Stimulated activated CD8-positive, alpha-beta memory T cell treated with anti-CD3 and anti-CD28 coated beads, Interleukin-12 subunit alpha, Interleukin-12 subunit beta, amount 100 ng/mL, for 1 hour (primary cell): ENCODE data around the gene ADGRL1.
A peak's percentile ranks its signal among the peaks of the same experiment; 100 is the strongest.
"Not testable (repeated sequence)": the region's sequence is repeated elsewhere in the genome, so short reads cannot be mapped to it uniquely, and the experiment has no call there.

Source experiments
- DNase-seq: peaks from one replicate; pipeline ENCODE4 v3.0.0-alpha.2; 2020; ENCODE audit warnings: low read depth

ADGRL1 gene

GRCh38 chr19:14161305-14161704, 44.7 kb downstream of the ADGRL1 start:
- DNase-seq = no peak

- DNase-seq = no peak
Observed at GRCh38 chr19:14160017-14160703, 45.8 kb downstream of the ADGRL1 start.

- no peak for DNase-seq
Observed at GRCh38 chr19:14159059-14159458, 46.9 kb downstream of the ADGRL1 start.

- DNase-seq = no peak
Observed at GRCh38 chr19:14158276-14159023, 47.5 kb downstream of the ADGRL1 start.

GRCh38 chr19:14156971-14157717, 48.8 kb downstream of the ADGRL1 start:
- no peak for DNase-seq

- DNase-seq = no peak
Observed at GRCh38 chr19:14156122-14156521, 49.8 kb downstream of the ADGRL1 start.

- DNase-seq = no peak
Observed at GRCh38 chr19:14155371-14155770, 50.6 kb downstream of the ADGRL1 start.

- no peak for DNase-seq
Observed at GRCh38 chr19:14152713-14153112, 53.3 kb downstream of the ADGRL1 start.

GRCh38 chr19:14150770-14151661, 55.0 kb downstream of the ADGRL1 start:
- no peak for DNase-seq

GRCh38 chr19:14150041-14150769, 55.8 kb downstream of the ADGRL1 start:
- DNase-seq = no peak

- DNase-seq = peak; percentile 28
Observed at GRCh38 chr19:14149509-14149994, 56.4 kb downstream of the ADGRL1 start.

- no peak for DNase-seq
Observed at GRCh38 chr19:14148751-14149410, 57.1 kb downstream of the ADGRL1 start.

GRCh38 chr19:14147797-14148605, 58.0 kb downstream of the ADGRL1 start:
- peak; percentile 35 for DNase-seq

- DNase-seq = no peak
Observed at GRCh38 chr19:14146789-14147216, 59.2 kb downstream of the ADGRL1 start.

GRCh38 chr19:14146169-14146568, 59.8 kb downstream of the ADGRL1 start:
- DNase-seq = not testable (repeated sequence)

GRCh38 chr19:14145381-14145780, 60.6 kb downstream of the ADGRL1 start:
- no peak for DNase-seq

GRCh38 chr19:14142262-14143190, 63.4 kb downstream of the ADGRL1 start:
- DNase-seq = no peak

- no peak for DNase-seq
Observed at GRCh38 chr19:14141041-14141440, 64.9 kb downstream of the ADGRL1 start.
